H1 (cell line): ENCODE results near the gene GBP4. TPM values are rescaled to one million over a fixed set of nuclear protein-coding genes. Genes with fewer than 3 reads are reported as not detected.

Experiments used
- CTCF ChIA-PET: fragments of 300-600 bp; sonication (Branson Sonifier 250); formaldehyde crosslinking; loops from one replicate; lab custom pipeline; 2021; ENCODE audit not compliant: partially characterized antibody; lab: Charles Lee
- POLR2A ChIA-PET: fragments of 300-600 bp; sonication (Branson Sonifier 250); formaldehyde crosslinking; loops from one replicate; lab custom pipeline; 2021; ENCODE audit warnings: inconsistent platforms; ENCODE audit not compliant: partially characterized antibody; lab: Charles Lee
- DNase-seq, 2 experiments: peaks; one replicate each; pipeline versions ENCODE4 v3.0.0 to v3.0.0-alpha.2; 2010 to 2022; ENCODE audit warnings: low spot score in 2 of 2, low read depth in 1 of 2, mixed read lengths in 1 of 2
- FAIRE-seq: peaks from 2 replicates; lab custom pipeline; 2011; peaks lifted over from hg19 to GRCh38; lab: Jason Lieb, UNC
- H2AFZ ChIP-seq: 2 replicates; pipeline ENCODE4 v1.8.1; 2012; ENCODE audit warnings: low read length, inconsistent platforms
- H2AK5ac ChIP-seq: 2 replicates; pipeline ENCODE4 v1.6.1; 2013; ENCODE audit warnings: low read depth, low read length
- H2BK120ac ChIP-seq: replicated peaks from 2 replicates; pipeline ENCODE3; 2013; ENCODE audit warnings: low read depth, low read length, inconsistent platforms
- H2BK12ac ChIP-seq: 2 replicates; pipeline ENCODE4 v1.6.1; 2013; ENCODE audit warnings: low read depth, low read length
- H2BK15ac ChIP-seq: 2 replicates; pipeline ENCODE4 v1.6.1; 2013; ENCODE audit warnings: low read length
- H2BK20ac ChIP-seq: 2 replicates; pipeline ENCODE4 v1.6.1; 2013; ENCODE audit warnings: low read length
- H2BK5ac ChIP-seq: 2 replicates; pipeline ENCODE4 v1.6.1; 2013; ENCODE audit warnings: low read depth, low read length
- H3K14ac ChIP-seq: 2 replicates; pipeline ENCODE4 v1.6.1; 2013; ENCODE audit warnings: inconsistent platforms; ENCODE audit not compliant: insufficient read length
- H3K18ac ChIP-seq: 2 replicates; pipeline ENCODE4 v1.6.1; 2013; ENCODE audit warnings: low read length; ENCODE audit errors: extremely low read depth
- H3K23ac ChIP-seq: 2 replicates; pipeline ENCODE4 v1.6.1; 2013; ENCODE audit warnings: inconsistent platforms; ENCODE audit not compliant: insufficient read length
- H3K23me2 ChIP-seq: 2 replicates; pipeline ENCODE4 v1.6.1; 2013; ENCODE audit warnings: low read depth, low read length
- H3K27ac ChIP-seq: 2 replicates; pipeline ENCODE4 v1.6.1; 2011; ENCODE audit warnings: low read depth, low read length, inconsistent platforms
- H3K27me3 ChIP-seq, 4 experiments: replicated peaks in 1 of 4; 1 replicate in 1 of 4; 2 replicates in 3 of 4; pipeline versions ENCODE4 v1.6.1 to v1.8.1; 2011 to 2013; ENCODE audit warnings: low read length in 3 of 4, mild to moderate bottlenecking in 3 of 4, inconsistent platforms in 2 of 4, mixed read lengths in 2 of 4, moderate library complexity in 1 of 4; ENCODE audit not compliant: control insufficient read depth in 3 of 4, insufficient read depth in 3 of 4; ENCODE audit errors: extremely low read depth in 1 of 4
- H3K36me3 ChIP-seq, 4 experiments: 2 replicates each; pipeline versions ENCODE4 v1.6.1 to v1.8.1; 2011 to 2013; ENCODE audit warnings: mild to moderate bottlenecking in 4 of 4, low read length in 3 of 4, moderate library complexity in 2 of 4, control low read depth in 1 of 4, inconsistent platforms in 1 of 4; ENCODE audit not compliant: insufficient read depth in 4 of 4, control insufficient read depth in 2 of 4
- H3K4ac ChIP-seq: replicated peaks from 2 replicates; pipeline ENCODE3; 2013; ENCODE audit warnings: low read length, low read depth, mixed read lengths, inconsistent platforms; ENCODE audit not compliant: insufficient read length
- H3K4me1 ChIP-seq, 4 experiments: replicated peaks in 1 of 4; 1 replicate in 1 of 4; 2 replicates in 3 of 4; pipeline versions ENCODE4 v1.6.1 to v1.8.1; 2011 to 2013; ENCODE audit warnings: low read length in 3 of 4, inconsistent platforms in 2 of 4, mixed read lengths in 1 of 4; ENCODE audit not compliant: insufficient read depth in 4 of 4, control insufficient read depth in 3 of 4
- H3K4me2 ChIP-seq, 2 experiments: 2 replicates each; pipeline versions ENCODE4 v1.6.1 to v1.8.1; 2011 to 2013; ENCODE audit warnings: low read depth in 2 of 2, low read length in 2 of 2, control low read depth in 1 of 2, inconsistent platforms in 1 of 2, mild to moderate bottlenecking in 1 of 2; ENCODE audit not compliant: insufficient read depth in 1 of 2
- H3K4me3 ChIP-seq, 4 experiments: fragments of 200-600, 300-600 bp in 1 of 4; sonication (generic), shearing (Covaris generic), sonication (Bioruptor Twin) in 1 of 4; 2 replicates each; pipeline versions ENCODE4 v1.5.1 to v1.8.1; 2011 to 2016; ENCODE audit warnings: low read length in 4 of 4, low read depth in 3 of 4, control low read depth in 2 of 4, inconsistent platforms in 2 of 4, mild to moderate bottlenecking in 2 of 4, mixed read lengths in 1 of 4, moderate library complexity in 1 of 4; ENCODE audit not compliant: insufficient read depth in 2 of 4; ENCODE audit errors: extremely low read depth in 1 of 4
- H3K56ac ChIP-seq: replicated peaks from 2 replicates; pipeline ENCODE3; 2013; ENCODE audit warnings: low read depth, mild to moderate bottlenecking, mixed read lengths, low read length, inconsistent platforms; ENCODE audit not compliant: insufficient read length
- H3K79me1 ChIP-seq: 2 replicates; pipeline ENCODE4 v1.6.1; 2013; ENCODE audit warnings: low read depth, low read length, control low read depth
- H3K79me2 ChIP-seq, 2 experiments: 2 replicates each; pipeline versions ENCODE4 v1.6.1 to v1.8.1; 2012 to 2013; ENCODE audit warnings: low read length in 2 of 2, mild to moderate bottlenecking in 2 of 2, inconsistent platforms in 1 of 2; ENCODE audit not compliant: insufficient read depth in 2 of 2, control insufficient read depth in 1 of 2
- H3K9ac ChIP-seq, 4 experiments: replicated peaks in 1 of 4; 1 replicate in 1 of 4; 2 replicates in 3 of 4; pipeline versions ENCODE4 v1.6.1 to v1.8.1; 2011 to 2013; ENCODE audit warnings: low read depth in 3 of 4, low read length in 3 of 4, control low read depth in 2 of 4, mild to moderate bottlenecking in 2 of 4, moderate library complexity in 2 of 4, inconsistent platforms in 1 of 4; ENCODE audit errors: extremely low read depth in 1 of 4
- H3K9me3 ChIP-seq, 2 experiments: 2 replicates each; pipeline versions ENCODE4 v1.6.1 to v1.8.1; 2012 to 2013; ENCODE audit warnings: mild to moderate bottlenecking in 2 of 2, moderate library complexity in 2 of 2, control low read depth in 1 of 2, inconsistent platforms in 1 of 2, low read depth in 1 of 2, low read length in 1 of 2, mixed read lengths in 1 of 2; ENCODE audit not compliant: insufficient read depth in 2 of 2
- H4K20me1 ChIP-seq, 2 experiments: replicated peaks in 1 of 2; 2 replicates each; pipeline versions ENCODE3 to v1.8.1; 2011 to 2013; ENCODE audit warnings: inconsistent platforms in 2 of 2, low read length in 2 of 2, mild to moderate bottlenecking in 1 of 2; ENCODE audit not compliant: insufficient read depth in 2 of 2, control insufficient read depth in 1 of 2
- H4K5ac ChIP-seq: 2 replicates; pipeline ENCODE4 v1.6.1; 2013; ENCODE audit warnings: low read length, low read depth, mixed read lengths, inconsistent platforms; ENCODE audit not compliant: insufficient read length
- H4K8ac ChIP-seq: 2 replicates; pipeline ENCODE4 v1.8.0; 2013; ENCODE audit warnings: mild to moderate bottlenecking, moderate library complexity, low read length, inconsistent platforms; ENCODE audit not compliant: insufficient read depth; ENCODE audit errors: extremely low read depth
- H4K91ac ChIP-seq: replicated peaks from 2 replicates; pipeline ENCODE3; 2013; ENCODE audit warnings: low read length, mixed read lengths, inconsistent platforms; ENCODE audit not compliant: insufficient read length
- CTCF ChIP-seq, 3 experiments: IDR thresholded peaks; 1 replicate in 2 of 3; 2 replicates in 1 of 3; pipeline versions ENCODE4 v1.5.1 to v1.6.1; 2011; ENCODE audit warnings: low read length in 3 of 3, mild to moderate bottlenecking in 3 of 3, inconsistent platforms in 2 of 3, low read depth in 1 of 3, moderate library complexity in 1 of 3; ENCODE audit not compliant: insufficient read depth in 1 of 3; ENCODE audit errors: control extremely low read depth in 1 of 3
- EP300 ChIP-seq, 2 experiments: IDR thresholded peaks; 1 replicate in 1 of 2; 2 replicates in 1 of 2; pipeline ENCODE4 v1.6.1; 2011 to 2012; ENCODE audit warnings: low read depth in 2 of 2, low read length in 2 of 2, mild to moderate bottlenecking in 2 of 2, borderline replicate concordance in 1 of 2, inconsistent platforms in 1 of 2, moderate library complexity in 1 of 2
- HDAC2 ChIP-seq, 2 experiments: fragments of 300-600 bp in 1 of 2; sonication (generic) in 1 of 2; IDR thresholded peaks; 2 replicates each; pipeline ENCODE4 v1.6.1; 2011 to 2012; ENCODE audit warnings: low read depth in 2 of 2, low read length in 2 of 2, mild to moderate bottlenecking in 2 of 2, moderate library complexity in 2 of 2, borderline replicate concordance in 1 of 2, inconsistent platforms in 1 of 2
- MAFK ChIP-seq: IDR thresholded peaks from 2 replicates; pipeline ENCODE4 v1.6.1; 2012; ENCODE audit warnings: low read depth, mild to moderate bottlenecking, improper control_type of control experiment, low read length
- TEAD4 ChIP-seq: IDR thresholded peaks from 2 replicates; pipeline ENCODE4 v1.6.1; 2012; ENCODE audit warnings: low read depth, low read length, inconsistent platforms, mixed read lengths
- WGBS, 2 experiments: shearing (Covaris generic) in 1 of 2; methylation state at CpG; one replicate each; pipeline versions ENCODE4 v1.1.6 to v1.1.7; 2013 to 2015; ENCODE audit warnings: low lambda C conversion rate in 2 of 2, mixed read lengths in 2 of 2, inconsistent platforms in 1 of 2, low coverage in 1 of 2, missing lambda C conversion rate in 1 of 2; ENCODE audit not compliant: insufficient replicate concordance in 2 of 2, insufficient coverage in 1 of 2, insufficient read length in 1 of 2; ENCODE audit errors: extremely low coverage in 1 of 2, missing lambda C conversion rate in 1 of 2; 5-methylcytosine and 5-hydroxymethylcytosine counted together
- polyA plus RNA-seq, 7 experiments: library from polyadenylated mRNA; depleted of rRNA in 3 of 7; stranded (reverse) in 5 of 7; unstranded in 2 of 7; fragments of >200 nt in 5 of 7; fragments of 200-250 nt in 2 of 7; gene quantifications; 1 replicate in 5 of 7; 2 replicates in 1 of 7; 4 replicates in 1 of 7; pipeline versions ENCODE4 v1.2.1 to v1.2.3, GENCODE V29; 2011 to 2013; ENCODE audit warnings: missing spikeins in 2 of 7, mixed read lengths in 2 of 7
- total RNA-seq: library from RNA; stranded (reverse); fragmentation: NEBNext Ultra II Directional; extraction: Animal tissue kit (Norgen Biotek cat#: 25700); gene quantifications from 2 replicates; pipeline ENCODE4 v1.2.1, GENCODE V29; 2021

Gene GBP4
- total and polyA plus RNA-seq, 2 of the 8 experiments (the other 6 are each of a cell fraction or from before 2014, with no cell fraction given) = 0.02 TPM; not detected in 1

GRCh38 chr1:89169166-89169565 is 29.6 kb downstream of the GBP4 start:
- Histone ChIP-seq H3K79me1 (no peaks in the 10 kb centered on the region), H3K4me2 (no peak overlapping the region), H4K8ac (no peak overlapping the region), H3K4ac (no peak overlapping the region), H3K4me3 (no peak overlapping the region), H3K9me3 (no peaks in the 10 kb centered on the region), H4K5ac (no peak overlapping the region), H2BK5ac (no peak overlapping the region), H4K91ac (no peak overlapping the region), H2BK12ac (no peak overlapping the region), H2AFZ (no peak overlapping the region), H3K36me3 (no peaks in the 10 kb centered on the region), H3K14ac (no peak overlapping the region), H4K20me1 (no peaks in the 10 kb centered on the region), H2BK20ac (no peak overlapping the region), H3K79me2 (no peaks in the 10 kb centered on the region), H3K23me2 (no peaks in the 10 kb centered on the region), H3K18ac (no peak overlapping the region), H3K56ac (no peak overlapping the region), H2BK15ac (no peak overlapping the region), H3K27me3 (no peaks in the 10 kb centered on the region), H3K23ac (no peak overlapping the region), H2BK120ac (no peak overlapping the region), H2AK5ac (no peak overlapping the region), H3K4me1 (no peaks in the 10 kb centered on the region), H3K9ac (no peak overlapping the region), H3K27ac (no peak overlapping the region)
- DNase-seq = no peak
- WGBS, 2 experiments = 78% methylated on average over 2 of the region's 2 CpGs; no CpG with 5 or more reads in 1 of the 2 experiments
- no peak for FAIRE-seq
- ChIA-PET POLR2A (interaction anchor here (0.5 to 1.0 kb wide), 2 partner anchors 9 to 439 kb away, joined by 3 read pairs; no protein-coding TSS in a partner anchor), CTCF (no interaction called here)
- TF ChIP-seq TEAD4 (no peak), EP300 (IDR thresholded peaks at IDR 0.05; ENCODE audit: borderline replicate concordance in 1 of 2, low read depth in 2 of 2, low read length in 2 of 2) (no peak), MAFK (no peak), HDAC2 (IDR thresholded peaks at IDR 0.05; ENCODE audit: borderline replicate concordance in 1 of 2, low read depth in 2 of 2, low read length in 2 of 2) (no peak), CTCF (IDR thresholded peaks at IDR 0.05; ENCODE audit: control extremely low read depth in 1 of 3, insufficient read depth in 1 of 3, low read depth in 1 of 3, low read length in 3 of 3) (no peak)
